Medulla oblongata (tissue), 1 donor: ENCODE measurements around the gene LHFPL4.

ENCODE experiments used
- DNase-seq: peaks from one replicate; pipeline ENCODE4 v3.0.0-alpha.2; 2015; ENCODE audit errors: extremely low spot score

Gene LHFPL4

GRCh38 chr3:9473496-9474065 lies 80.0 kb downstream of the LHFPL4 start:
- DNase-seq: no peak

DNA sequence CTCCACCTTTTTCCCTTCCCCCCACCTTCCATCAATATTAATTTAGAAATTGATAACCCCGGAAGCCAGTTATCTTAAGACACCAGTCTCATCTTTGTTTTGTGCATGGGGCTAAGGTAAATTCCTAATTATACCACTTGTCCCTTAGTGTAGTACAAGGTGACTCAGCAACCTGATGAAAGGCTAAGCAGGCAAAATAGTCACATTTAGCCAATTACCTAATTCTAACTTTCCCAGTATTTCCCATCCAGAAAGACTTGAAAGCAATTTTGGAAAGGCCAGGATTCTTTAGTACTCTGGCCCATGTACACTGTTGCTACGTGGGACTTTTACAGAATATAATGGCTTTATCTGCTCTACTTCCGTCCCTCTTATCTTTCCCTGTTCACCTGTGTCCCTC lies 83.6 kb downstream of the LHFPL4 start:
- no peak for DNase-seq

DNA sequence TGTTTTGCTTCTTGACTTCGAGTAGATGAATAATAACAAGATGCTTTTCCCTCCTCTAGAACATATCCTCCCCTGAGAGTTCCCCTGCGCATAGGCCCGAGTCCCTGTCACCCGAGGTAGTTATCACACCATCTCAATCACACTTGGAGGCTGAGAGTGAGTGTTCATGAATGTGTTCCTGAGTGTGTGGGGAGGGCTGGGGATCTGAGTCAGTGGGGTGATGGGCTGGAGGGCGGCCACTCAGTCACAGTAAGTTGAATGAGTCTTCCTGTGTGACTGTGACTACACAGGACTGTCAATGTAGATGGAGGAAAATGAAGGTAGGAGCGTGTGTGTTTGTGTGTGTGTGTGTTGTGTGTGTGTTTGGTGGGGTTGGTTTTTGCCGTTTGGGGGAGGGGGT lies 85.2 kb downstream of the LHFPL4 start:
- DNase-seq: no peak

DNA sequence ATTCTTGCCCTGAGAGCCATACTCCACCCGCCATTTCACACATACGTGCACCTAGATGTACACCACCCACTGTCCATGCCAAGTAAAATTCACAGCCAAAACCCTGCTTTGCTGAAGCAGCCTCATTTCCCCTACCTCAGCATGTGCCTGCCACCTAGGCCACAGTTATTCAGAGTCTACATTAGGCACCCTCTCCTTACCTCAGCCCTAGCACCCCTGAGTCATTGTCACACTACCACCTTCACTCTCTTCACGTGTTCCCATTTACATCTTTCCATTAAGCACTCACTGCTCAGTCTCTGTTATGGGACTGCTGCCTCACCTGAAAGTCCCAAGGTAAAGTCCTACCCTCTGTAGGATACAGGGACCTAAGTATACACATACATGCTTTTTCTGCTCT lies 86.2 kb downstream of the LHFPL4 start:
- no peak for DNase-seq

DNA sequence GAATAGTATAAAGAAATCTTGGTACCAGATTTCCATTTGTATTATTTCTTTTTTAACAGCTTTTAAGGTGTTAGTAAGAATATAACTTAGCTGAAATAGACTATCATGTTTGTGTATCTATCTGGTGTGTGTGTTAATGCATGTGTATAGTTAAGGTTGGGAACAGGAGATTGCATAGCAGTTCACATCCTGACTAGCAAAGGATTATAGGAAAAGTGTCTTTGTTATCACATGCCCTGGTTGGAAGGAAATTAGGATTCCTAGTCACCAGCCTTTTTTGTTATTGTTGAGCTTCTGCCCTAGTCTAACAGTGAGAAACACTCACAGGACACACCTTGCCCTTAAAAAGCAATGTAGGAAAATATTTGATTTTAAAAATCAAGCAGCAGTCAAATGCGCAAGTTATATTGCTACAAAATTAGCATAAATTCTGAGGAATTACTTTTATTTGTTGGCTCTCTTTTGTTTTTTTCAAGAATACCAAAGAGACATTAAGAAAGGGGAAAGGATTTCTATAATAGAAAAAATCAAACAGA lies 98.0 kb downstream of the LHFPL4 start:
- DNase-seq: no peak

GRCh38 chr3:9452417-9452816 lies 101.2 kb downstream of the LHFPL4 start:
- DNase-seq: no peak

DNA sequence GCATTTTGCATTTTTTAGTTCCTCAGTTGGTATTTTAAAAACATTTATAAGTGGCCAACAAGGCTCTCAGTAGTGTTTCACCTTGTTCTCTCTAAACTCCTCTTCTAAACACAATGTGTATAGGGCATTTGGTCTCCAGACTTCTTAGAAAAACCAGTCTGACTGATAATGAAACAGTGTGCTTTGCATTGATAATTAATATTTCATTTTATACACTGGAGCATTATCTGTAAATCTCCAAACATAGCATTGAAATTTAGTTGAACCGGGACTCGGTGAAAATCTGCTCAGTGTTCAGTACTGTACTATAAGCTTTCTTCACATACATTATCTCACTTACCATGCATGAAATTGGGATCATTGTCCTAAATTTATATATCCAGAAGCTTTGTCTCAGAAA lies 102.6 kb downstream of the LHFPL4 start:
- no peak for DNase-seq

DNA sequence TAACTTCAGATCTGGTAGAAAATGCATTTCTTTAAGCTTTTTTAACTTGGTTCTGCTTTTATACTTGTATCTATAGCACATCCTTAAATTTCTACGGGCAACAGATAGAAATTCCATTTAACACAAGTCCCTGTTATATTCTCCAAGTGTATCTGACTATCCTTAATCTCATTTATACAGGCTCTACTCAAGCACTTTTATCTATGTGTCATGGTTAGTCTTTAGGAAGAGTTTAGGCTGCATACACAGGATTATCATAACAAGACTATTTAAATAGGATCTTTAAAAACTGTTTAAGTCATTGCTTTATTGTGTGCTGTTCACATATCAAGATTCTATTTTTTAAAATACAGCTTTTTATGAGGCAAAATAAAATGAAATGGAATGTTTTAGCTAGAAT lies 103.5 kb downstream of the LHFPL4 start:
- no peak for DNase-seq

- DNase-seq: no peak
These were observed 105.0 kb downstream of the LHFPL4 start for GRCh38 chr3:9448643-9449042.
